ENCODE measurements around the gene S1PR3. TPM values are rescaled to one million over a fixed set of nuclear protein-coding genes. Genes with fewer than 3 reads are reported as not detected.

S1PR3 gene
- total RNA-seq, 1 donor from 2014 or later: 10.0 TPM

- ATAC-seq: no peak
- Histone ChIP-seq H3K4me3 (no peak overlapping the region), H3K36me3 (no peaks in the 10 kb centered on the region), H3K27me3 (ENCODE audit: low read depth) (no peaks in the 10 kb centered on the region), H3K4me1 (no peaks in the 10 kb centered on the region), H3K27ac (no peak overlapping the region), H3K9me3 (no peaks in the 10 kb centered on the region)
- DNase-seq: no peak
- intact Hi-C loops (cut with DNase I): no loop called here
- TF ChIP-seq CTCF (IDR thresholded peaks at IDR 0.05): no peak
Observed at GRCh38 chr9:88971131-88971960, 19.9 kb upstream of the S1PR3 start.

GRCh38 chr9:88972401-88972800 lies 18.9 kb upstream of the S1PR3 start:
- no peaks in the 10 kb centered on the region for H3K36me3 ChIP-seq
- no peak overlapping the region for H3K4me3 ChIP-seq
- no peaks in the 10 kb centered on the region for H3K9me3 ChIP-seq
- intact Hi-C loops (cut with DNase I): no loop called here
- DNase-seq (no peak), ATAC-seq (no peak)
- H3K27ac ChIP-seq: no peak overlapping the region
- TF ChIP-seq CTCF (IDR thresholded peaks at IDR 0.05): no peak
- H3K27me3 ChIP-seq (ENCODE audit: low read depth): no peaks in the 10 kb centered on the region
- no peaks in the 10 kb centered on the region for H3K4me1 ChIP-seq

GRCh38 chr9:88973281-88974045 lies 17.8 kb upstream of the S1PR3 start:
- Histone ChIP-seq H3K36me3 (no peaks in the 10 kb centered on the region), H3K4me1 (no peaks in the 10 kb centered on the region), H3K9me3 (no peaks in the 10 kb centered on the region), H3K27ac (no peak overlapping the region), H3K4me3 (no peak overlapping the region), H3K27me3 (ENCODE audit: low read depth) (no peaks in the 10 kb centered on the region)
- ATAC-seq (no peak), DNase-seq (no peak)
- intact Hi-C loops (cut with DNase I): no loop called here
- no peak for TF ChIP-seq CTCF (IDR thresholded peaks at IDR 0.05)

GRCh38 chr9:88974641-88975040 lies 16.6 kb upstream of the S1PR3 start:
- Histone ChIP-seq H3K4me3 (no peak overlapping the region), H3K27me3 (ENCODE audit: low read depth) (no peaks in the 10 kb centered on the region), H3K9me3 (no peaks in the 10 kb centered on the region), H3K36me3 (no peaks in the 10 kb centered on the region), H3K4me1 (no peaks in the 10 kb centered on the region), H3K27ac (no peak overlapping the region)
- intact Hi-C loops (cut with DNase I): no loop called here
- TF ChIP-seq CTCF (IDR thresholded peaks at IDR 0.05): no peak
- DNase-seq: no peak
- ATAC-seq: no peak

- no peak for TF ChIP-seq CTCF (IDR thresholded peaks at IDR 0.05)
- H3K36me3 ChIP-seq: no peaks in the 10 kb centered on the region
- H3K9me3 ChIP-seq: no peaks in the 10 kb centered on the region
- ATAC-seq (no peak), DNase-seq (no peak)
- H3K27ac ChIP-seq: no peak overlapping the region
- intact Hi-C loops (cut with DNase I): no loop called here
- no peaks in the 10 kb centered on the region for H3K4me1 ChIP-seq
- no peak overlapping the region for H3K4me3 ChIP-seq
- H3K27me3 ChIP-seq (ENCODE audit: low read depth): no peaks in the 10 kb centered on the region
Observed at GRCh38 chr9:88975966-88976889, 15.0 kb upstream of the S1PR3 start.

Measured in lower lobe of right lung (tissue), 2 donors.